Smooth muscle cell (in vitro differentiated cells): Measurements from ENCODE around the gene ST6GALNAC5. TPM values are rescaled to one million over a fixed set of nuclear protein-coding genes. Genes with fewer than 3 reads are reported as not detected.

Experiments
- DNase-seq: peaks from one replicate; lab custom pipeline; 2025; ENCODE audit not compliant: unreplicated experiment; lab: John Stamatoyannopoulos, UW
- H2AFZ ChIP-seq: fragments of 200-600 bp; sonication (generic); 2 replicates; pipeline ENCODE4 v1.6.0; 2016; ENCODE audit warnings: antibody characterized with exemption, low read depth, mild to moderate bottlenecking
- H3F3A ChIP-seq: fragments of 200-600 bp; sonication (generic); 2 replicates; pipeline ENCODE4 v1.6.0; 2017; ENCODE audit warnings: antibody characterized with exemption, low read depth
- H3K27ac ChIP-seq: fragments of 200-600 bp; sonication (generic); 2 replicates; pipeline ENCODE4 v1.5.1; 2016; ENCODE audit warnings: low read depth, mild to moderate bottlenecking
- H3K27me3 ChIP-seq: fragments of 200-600 bp; sonication (generic); 2 replicates; pipeline ENCODE4 v1.6.1; 2016; ENCODE audit warnings: low read depth, mild to moderate bottlenecking
- H3K36me3 ChIP-seq: fragments of 200-600 bp; sonication (generic); 2 replicates; pipeline ENCODE4 v1.5.1; 2016; ENCODE audit warnings: low read depth
- H3K4me1 ChIP-seq: fragments of 200-600 bp; sonication (generic); 2 replicates; pipeline ENCODE4 v1.5.1; 2016; ENCODE audit warnings: low read depth
- H3K4me2 ChIP-seq: fragments of 200-600 bp; sonication (generic); 2 replicates; pipeline ENCODE4 v1.6.0; 2016; ENCODE audit warnings: mild to moderate bottlenecking
- H3K4me3 ChIP-seq: fragments of 200-600 bp; sonication (generic); 2 replicates; pipeline ENCODE4 v1.5.1; 2016; ENCODE audit warnings: mild to moderate bottlenecking
- H3K79me2 ChIP-seq: fragments of 200-600 bp; sonication (generic); 2 replicates; pipeline ENCODE4 v1.6.0; 2016; ENCODE audit warnings: low read depth, mild to moderate bottlenecking
- H3K9ac ChIP-seq: fragments of 200-600 bp; sonication (generic); 2 replicates; pipeline ENCODE4 v1.6.0; 2016; ENCODE audit warnings: low read depth
- H3K9me3 ChIP-seq: fragments of 200-600 bp; sonication (generic); replicated peaks from 2 replicates; pipeline ENCODE4 v1.5.1; 2016; ENCODE audit warnings: low read depth
- H4K20me1 ChIP-seq: fragments of 200-600 bp; sonication (generic); 2 replicates; pipeline ENCODE4 v1.6.0; 2016; ENCODE audit warnings: low read depth
- WGBS: methylation state at CpG from one replicate; pipeline ENCODE4 v1.1.7; 2016; ENCODE audit warnings: low lambda C conversion rate; 5-methylcytosine and 5-hydroxymethylcytosine counted together
- polyA plus RNA-seq: library from polyadenylated mRNA; unstranded; fragments of >200 nt; fragmentation: Nextera tagmentation; extraction: Ambion mirVana; gene quantifications from 2 replicates; pipeline ENCODE4 v1.2.1, GENCODE V29; 2016
- total RNA-seq: library from RNA; depleted of rRNA; stranded (reverse); fragments of >200 nt; gene quantifications from 2 replicates; pipeline ENCODE4 v1.2.3, GENCODE V29; 2014
- TF ChIP-seq, protein P1 (sequence below): fragments of 200-600 bp; sonication (generic); IDR thresholded peaks from 2 replicates; pipeline ENCODE4 v1.5.1; 2017; ENCODE audit warnings: borderline replicate concordance, mild to moderate bottlenecking, antibody characterized with exemption; ENCODE audit not compliant: insufficient read depth, poor library complexity, severe bottlenecking

Gene ST6GALNAC5
- total and polyA plus RNA-seq, 2 experiments from 2014 or later = 24.9 to 38.8 TPM

DNA sequence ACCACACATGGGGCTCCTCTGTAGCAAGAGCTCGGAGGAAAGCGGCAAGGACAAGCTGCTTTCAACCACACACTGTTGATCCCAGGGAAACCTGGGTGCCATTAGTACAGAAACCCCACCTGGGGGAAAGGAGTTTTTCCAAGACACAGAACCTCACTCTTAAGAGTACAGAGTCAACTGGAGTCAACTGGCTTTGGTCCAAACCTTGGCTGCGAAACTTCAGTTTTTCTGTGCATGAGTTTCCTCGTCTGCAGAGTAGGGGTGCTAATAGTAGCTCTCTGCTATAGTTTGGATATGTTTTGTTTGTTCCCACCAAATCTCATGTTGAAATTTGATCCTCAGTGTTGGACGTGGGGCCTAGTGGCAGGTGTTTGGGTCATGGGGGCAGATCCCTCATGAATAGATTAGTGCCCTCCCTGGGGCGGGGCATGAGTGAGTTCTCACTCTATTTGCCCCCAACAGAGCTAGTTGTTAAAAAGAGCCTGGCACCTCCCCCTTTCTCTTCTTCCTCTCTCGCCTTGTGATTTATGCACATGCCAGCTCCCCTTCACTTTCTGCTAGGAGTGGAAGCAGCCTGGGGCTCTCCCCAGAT is 190.8 kb downstream of the ST6GALNAC5 start:
- H3F3A ChIP-seq = no peaks in the 10 kb centered on the region
- H3K4me1 ChIP-seq = peaks cover 9% of the 10 kb centered on the region
- H3K4me2 ChIP-seq = no peak overlapping the region
- H3K79me2 ChIP-seq = no peaks in the 10 kb centered on the region
- no peak overlapping the region for H3K4me3 ChIP-seq
- H3K9me3 ChIP-seq = no peaks in the 10 kb centered on the region
- H3K36me3 ChIP-seq = no peaks in the 10 kb centered on the region
- DNase-seq = no peak
- no peak overlapping the region for H3K27ac ChIP-seq
- WGBS = 83% methylated on average over 7 of the region's 7 CpGs
- H2AFZ ChIP-seq = no peak overlapping the region
- H4K20me1 ChIP-seq = no peaks in the 10 kb centered on the region
- H3K27me3 ChIP-seq = no peaks in the 10 kb centered on the region
- H3K9ac ChIP-seq = no peak overlapping the region
- TF ChIP-seq, protein P1, sequence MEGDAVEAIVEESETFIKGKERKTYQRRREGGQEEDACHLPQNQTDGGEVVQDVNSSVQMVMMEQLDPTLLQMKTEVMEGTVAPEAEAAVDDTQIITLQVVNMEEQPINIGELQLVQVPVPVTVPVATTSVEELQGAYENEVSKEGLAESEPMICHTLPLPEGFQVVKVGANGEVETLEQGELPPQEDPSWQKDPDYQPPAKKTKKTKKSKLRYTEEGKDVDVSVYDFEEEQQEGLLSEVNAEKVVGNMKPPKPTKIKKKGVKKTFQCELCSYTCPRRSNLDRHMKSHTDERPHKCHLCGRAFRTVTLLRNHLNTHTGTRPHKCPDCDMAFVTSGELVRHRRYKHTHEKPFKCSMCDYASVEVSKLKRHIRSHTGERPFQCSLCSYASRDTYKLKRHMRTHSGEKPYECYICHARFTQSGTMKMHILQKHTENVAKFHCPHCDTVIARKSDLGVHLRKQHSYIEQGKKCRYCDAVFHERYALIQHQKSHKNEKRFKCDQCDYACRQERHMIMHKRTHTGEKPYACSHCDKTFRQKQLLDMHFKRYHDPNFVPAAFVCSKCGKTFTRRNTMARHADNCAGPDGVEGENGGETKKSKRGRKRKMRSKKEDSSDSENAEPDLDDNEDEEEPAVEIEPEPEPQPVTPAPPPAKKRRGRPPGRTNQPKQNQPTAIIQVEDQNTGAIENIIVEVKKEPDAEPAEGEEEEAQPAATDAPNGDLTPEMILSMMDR = no peak

GRCh38 chr1:77060000-77060399 is 192.7 kb downstream of the ST6GALNAC5 start:
- H3K9ac ChIP-seq = no peak overlapping the region
- 48% methylated on average over 5 of the region's 5 CpGs for WGBS
- no peaks in the 10 kb centered on the region for H3K9me3 ChIP-seq
- H3K4me3 ChIP-seq = no peak overlapping the region
- H2AFZ ChIP-seq = no peak overlapping the region
- no peaks in the 10 kb centered on the region for H3F3A ChIP-seq
- TF ChIP-seq, protein P1 = no peak
- no peaks in the 10 kb centered on the region for H3K36me3 ChIP-seq
- H3K79me2 ChIP-seq = no peaks in the 10 kb centered on the region
- no peak for DNase-seq
- no peak overlapping the region for H3K4me2 ChIP-seq
- H4K20me1 ChIP-seq = no peaks in the 10 kb centered on the region
- H3K27ac ChIP-seq = no peak overlapping the region
- no peaks in the 10 kb centered on the region for H3K27me3 ChIP-seq
- peaks cover 9% of the 10 kb centered on the region for H3K4me1 ChIP-seq

DNA sequence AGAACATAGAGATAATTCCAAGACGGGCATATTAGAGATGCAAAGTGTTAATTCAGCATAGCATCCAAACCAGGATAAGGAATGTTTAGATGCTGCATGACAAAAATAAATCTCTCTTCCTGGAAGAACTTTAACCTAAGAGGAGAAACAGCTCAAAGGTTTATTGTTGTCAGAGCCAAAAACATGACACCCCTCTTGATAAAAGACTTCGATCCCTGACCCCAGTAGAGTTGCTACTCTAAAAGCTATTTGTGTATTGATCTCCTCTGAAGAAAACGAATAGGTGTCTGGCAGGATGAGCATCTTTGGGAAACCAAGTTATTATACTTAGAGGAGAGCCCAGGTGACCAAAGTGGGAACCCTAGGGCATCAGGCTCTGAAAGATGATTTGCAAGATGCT is 193.9 kb downstream of the ST6GALNAC5 start:
- no peak overlapping the region for H3K4me3 ChIP-seq
- no peak overlapping the region for H3K9ac ChIP-seq
- H3K27me3 ChIP-seq = no peaks in the 10 kb centered on the region
- no peak for DNase-seq
- no peaks in the 10 kb centered on the region for H4K20me1 ChIP-seq
- TF ChIP-seq, protein P1 = no peak
- H3K4me2 ChIP-seq = no peak overlapping the region
- H3K79me2 ChIP-seq = no peaks in the 10 kb centered on the region
- no peaks in the 10 kb centered on the region for H3K9me3 ChIP-seq
- no peaks in the 10 kb centered on the region for H3F3A ChIP-seq
- 93% methylated on average over 3 of the region's 3 CpGs for WGBS
- H3K4me1 ChIP-seq = peaks cover 9% of the 10 kb centered on the region
- no peak overlapping the region for H2AFZ ChIP-seq
- H3K27ac ChIP-seq = no peak overlapping the region
- no peaks in the 10 kb centered on the region for H3K36me3 ChIP-seq

GRCh38 chr1:77063118-77063517 is 195.8 kb downstream of the ST6GALNAC5 start:
- WGBS = 81% methylated on average over 4 of the region's 4 CpGs
- Histone ChIP-seq H3F3A (no peaks in the 10 kb centered on the region), H3K79me2 (no peaks in the 10 kb centered on the region), H3K4me1 (peaks cover 9% of the 10 kb centered on the region), H3K9me3 (no peaks in the 10 kb centered on the region), H3K4me2 (no peak overlapping the region), H3K9ac (no peak overlapping the region), H4K20me1 (no peaks in the 10 kb centered on the region), H3K4me3 (no peak overlapping the region), H2AFZ (no peak overlapping the region), H3K36me3 (no peaks in the 10 kb centered on the region), H3K27me3 (no peaks in the 10 kb centered on the region), H3K27ac (no peak overlapping the region)
- TF ChIP-seq, protein P1 = no peak
- no peak for DNase-seq
